HPDE6-E6E7 (cell line): ENCODE results near the gene CADM2.
"Not testable (repeated sequence)": the region's sequence is repeated elsewhere in the genome, so short reads cannot be mapped to it uniquely, and the experiment has no call there.

Experiments
- DNase-seq: peaks from one replicate; pipeline ENCODE4 v3.0.0; 2011; ENCODE audit warnings: missing footprints; ENCODE audit errors: extremely low spot score

The CADM2 gene

DNA sequence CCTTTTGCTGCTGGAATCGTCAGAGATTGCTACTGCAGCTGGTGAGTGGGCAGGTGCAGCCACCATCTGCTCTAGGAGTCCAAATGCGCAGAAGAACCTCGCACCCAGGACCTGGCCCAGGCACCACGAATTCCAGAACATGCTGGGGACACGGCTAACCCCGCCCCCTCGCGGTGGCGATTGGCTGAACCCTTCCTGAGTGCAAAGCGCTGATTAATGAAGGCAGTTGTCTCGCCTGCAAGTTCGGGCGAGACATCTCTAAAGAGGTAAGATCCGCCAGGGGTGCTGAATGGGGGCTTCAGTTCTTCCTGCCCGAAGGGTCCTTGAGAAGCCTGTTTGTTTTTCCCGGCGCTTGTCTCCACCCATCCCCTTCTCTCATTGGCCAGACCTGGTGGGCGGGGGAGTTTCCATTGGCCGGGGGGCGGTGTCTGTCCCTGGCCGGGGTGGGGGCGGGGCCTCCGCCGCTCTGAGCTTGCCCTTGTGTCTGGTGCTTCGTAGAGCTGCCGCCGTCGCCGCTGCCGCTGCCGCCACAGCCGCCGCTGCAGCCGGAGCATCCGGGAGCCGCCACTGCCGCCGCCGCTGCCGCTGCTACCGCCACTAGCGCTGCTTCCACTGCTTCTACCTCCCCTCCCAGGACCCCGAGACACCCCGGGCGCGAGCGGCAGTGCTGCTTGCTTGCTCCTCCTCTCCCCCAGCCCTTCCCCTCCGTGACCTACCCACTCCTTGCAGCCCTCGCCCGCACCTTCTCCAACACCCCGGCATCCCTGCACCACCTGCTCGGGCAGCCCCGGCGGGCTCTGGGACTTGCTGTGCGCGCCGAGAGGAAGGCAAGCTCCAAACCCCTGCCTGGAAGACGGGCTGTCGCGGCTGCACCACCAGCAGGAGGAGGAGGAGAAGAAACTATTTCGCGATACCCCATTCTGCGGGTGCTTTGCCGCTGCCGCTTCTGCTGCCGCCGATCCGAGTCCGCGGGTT is at the start of gene CADM2:
CADM2 (plus strand) TSS at position 495 of the 975 bp plus-strand sequence.
- peak; percentile 62 for DNase-seq

DNA sequence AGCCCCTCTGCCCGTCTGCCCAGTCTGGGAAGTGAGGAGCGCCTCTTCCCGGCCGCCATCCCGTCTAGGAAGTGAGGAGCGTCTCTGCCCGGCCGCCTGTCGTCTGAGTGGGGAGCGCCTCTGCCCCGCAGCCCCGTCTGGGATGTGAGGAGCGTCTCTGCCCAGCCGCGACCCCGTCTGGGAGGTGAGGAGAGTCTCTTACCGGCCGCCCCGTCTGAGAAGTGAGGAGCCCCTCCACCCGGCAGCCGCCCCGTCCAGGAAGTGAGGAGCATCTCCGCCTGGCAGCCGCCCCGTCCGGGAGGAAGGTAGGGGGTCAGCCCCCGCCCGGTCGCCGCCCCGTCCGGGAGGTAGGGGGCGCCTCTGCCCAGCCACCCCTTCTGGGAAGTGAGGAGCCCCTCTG is 40.2 kb upstream of the CADM2 start:
- DNase-seq, result not testable (repeated sequence)

DNA sequence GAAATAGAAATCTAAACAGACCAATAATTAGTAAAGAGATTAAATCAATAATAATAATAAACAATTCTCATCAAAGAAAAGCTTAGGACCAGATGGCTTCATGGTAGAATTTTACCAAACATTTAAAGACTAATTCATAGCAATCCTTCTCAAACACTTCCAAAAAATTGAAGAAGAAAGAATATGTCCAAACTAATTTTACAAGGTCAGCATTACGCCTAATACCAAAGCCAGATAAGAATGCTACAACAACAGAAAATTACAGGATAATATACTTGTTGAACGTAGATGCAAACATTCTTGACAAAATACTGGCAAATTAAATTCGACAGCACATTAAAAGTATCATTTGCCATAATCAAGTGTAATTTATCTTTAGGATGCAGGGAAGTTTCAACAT is 36.1 kb upstream of the CADM2 start:
- no peak for DNase-seq

DNA sequence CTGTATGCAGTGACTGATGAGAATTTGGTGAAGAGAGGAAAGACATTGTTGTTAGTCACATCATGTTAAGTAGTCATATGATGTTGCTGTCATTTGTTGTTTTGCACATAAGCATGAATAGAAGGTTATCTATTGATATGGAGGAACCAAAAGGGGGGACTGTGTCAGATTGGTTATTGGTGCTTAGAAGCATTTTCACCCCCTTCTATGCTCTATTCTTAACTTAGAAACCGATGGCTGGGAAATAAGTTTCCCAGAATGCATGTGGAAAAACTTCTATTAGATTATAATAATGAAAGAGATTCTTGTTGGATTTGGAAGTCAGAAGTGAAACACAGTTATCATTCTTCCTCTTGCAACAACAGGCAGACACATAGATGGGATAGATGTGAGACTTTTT is 33.2 kb upstream of the CADM2 start:
- no peak for DNase-seq

DNA sequence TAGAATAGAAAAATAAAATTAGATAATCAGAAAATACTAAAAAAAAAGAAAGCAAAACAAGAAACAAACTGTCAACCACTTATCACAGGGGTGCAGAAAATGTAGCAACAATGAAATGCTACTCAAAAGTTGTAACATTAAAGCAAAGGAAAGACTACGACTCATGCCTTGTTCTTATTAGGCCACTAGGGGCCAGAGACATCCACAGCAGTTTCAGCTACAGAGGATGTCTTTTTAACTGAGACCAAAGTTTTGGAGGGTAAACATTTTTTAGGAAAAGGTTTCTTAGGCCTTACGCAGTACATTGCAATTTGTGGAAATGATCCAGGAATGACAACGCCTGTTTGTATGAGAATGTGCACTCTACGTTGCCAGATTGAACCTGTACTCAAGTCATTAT is 15.4 kb upstream of the CADM2 start:
- DNase-seq, result no peak

DNA sequence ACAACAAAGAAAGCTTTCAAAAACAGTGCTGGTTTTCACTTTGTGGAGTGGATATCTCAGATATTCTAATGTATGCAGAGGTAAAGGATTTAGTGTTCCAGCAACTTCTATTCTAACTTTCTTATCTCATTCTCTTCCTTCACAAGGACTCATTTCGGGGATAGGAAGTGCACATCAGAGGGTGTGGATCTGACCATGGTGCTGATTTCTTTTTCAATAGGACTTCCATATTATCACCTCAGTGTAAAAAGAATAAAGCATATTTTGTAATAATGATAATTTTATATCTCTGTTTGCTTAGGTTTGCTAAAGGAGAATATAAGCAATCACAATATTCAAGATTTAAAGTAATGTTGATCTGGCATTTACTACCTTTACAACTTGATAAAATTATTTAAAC is 12.5 kb upstream of the CADM2 start:
- DNase-seq, result no peak

DNA sequence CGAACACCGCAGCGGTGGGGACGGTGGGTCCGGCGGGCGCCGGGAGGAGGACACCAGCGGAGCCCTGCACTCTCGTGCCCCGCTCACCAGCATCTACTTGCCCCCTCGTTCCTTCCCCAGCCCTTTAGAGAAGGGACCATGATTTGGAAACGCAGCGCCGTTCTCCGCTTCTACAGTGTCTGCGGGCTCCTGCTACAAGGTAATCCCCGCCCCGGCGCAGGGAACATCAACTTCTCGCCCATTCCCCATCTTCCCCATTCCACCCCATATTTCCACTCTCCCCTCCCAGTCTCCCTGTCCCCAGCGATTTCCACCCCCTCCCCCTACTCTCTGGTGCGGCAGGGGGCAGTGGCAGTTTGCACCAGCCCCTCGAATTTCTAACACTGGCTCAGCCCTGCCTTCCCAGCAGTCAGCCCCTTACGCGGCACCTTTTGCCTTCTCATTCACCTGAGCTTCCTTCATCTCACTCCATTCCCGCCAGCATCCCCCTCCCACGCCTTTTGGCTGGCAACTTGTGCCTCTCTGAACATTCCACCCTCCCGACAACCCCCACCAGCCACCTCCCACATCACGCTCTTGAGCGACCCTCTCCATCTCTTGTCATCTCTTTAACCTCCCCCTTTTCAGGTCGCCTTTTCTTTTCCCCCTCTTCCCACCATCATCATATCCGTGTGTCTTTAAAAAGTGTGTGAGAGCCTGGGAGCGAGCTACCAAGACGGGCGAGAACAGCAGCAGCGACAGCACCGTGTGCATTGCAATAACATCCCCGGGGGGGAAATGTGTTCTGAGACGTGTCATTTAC is 882 bp downstream of the CADM2 start:
- no peak for DNase-seq

DNA sequence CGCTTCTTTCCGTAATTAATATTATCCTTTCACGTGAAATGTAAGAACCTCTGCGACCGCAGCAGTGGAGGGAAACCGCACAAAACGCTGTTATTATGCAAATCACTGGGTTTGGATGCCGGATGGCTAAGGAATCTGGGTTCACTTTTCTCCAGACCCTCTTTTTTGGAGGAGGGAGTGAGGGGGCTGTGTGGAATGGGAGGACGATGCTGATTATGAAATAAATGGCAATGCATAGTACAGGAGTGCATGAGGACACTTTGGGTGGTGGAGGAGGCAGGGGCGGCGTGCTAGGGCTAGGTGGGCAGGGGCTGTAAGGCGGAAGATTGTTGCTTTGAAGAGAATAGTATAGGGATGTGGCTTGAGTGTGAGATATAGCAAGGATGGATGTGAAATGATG is 1.8 kb downstream of the CADM2 start:
- DNase-seq, result no peak

DNA sequence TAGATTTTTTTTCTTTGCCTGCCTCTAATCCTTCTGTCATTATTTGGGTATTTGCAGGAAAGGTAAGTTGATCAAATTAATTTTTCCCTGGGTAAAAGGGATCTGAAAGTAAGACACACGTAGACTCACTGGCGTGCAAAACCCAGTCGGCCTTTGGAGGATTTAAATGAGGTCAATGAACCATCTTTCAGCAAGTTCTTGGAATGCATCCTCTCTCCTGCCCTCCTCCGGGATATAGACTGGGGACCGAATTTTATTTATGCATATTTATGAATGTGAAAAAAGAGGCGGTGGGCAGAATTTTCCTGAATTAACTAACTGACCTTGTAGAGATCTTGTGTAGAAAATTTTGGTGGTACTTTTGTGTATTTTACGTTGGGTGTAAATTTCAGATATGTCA is 2.2 kb downstream of the CADM2 start:
- DNase-seq, result no peak

DNA sequence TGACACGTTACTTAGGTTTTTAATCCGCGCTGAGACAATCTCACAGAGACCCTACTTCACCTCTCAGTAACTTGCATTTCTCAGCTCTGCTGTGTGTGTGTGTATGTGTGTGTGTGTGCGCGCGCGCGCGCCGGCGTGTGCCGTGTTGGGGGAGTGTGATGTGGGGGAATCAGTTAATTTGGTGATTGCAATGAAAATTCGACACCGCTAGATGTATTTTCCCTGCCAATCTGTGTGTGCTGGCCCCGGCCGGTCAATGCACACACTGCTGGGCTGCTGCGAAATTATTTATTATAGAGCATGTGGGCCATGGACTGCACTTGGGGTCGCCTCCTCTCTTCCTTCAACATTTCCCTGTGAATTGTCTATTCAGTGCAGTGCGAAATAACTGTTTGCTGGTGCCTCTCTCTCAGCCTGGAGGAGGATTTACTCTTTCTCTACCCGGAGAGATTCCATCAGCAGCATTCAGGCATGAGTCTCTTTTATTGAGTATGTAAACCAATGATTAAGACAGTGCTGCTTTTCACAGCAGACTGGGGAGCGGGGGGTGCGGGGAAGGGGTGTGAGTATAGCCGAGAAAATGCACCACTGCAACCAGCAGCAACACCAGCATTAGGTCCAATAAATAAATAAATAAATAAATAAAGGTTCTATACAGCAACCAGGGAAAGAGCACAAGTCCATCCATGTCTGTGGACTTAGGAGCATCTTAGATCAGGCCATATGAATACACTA is 2.9 kb downstream of the CADM2 start:
- no peak for DNase-seq

DNA sequence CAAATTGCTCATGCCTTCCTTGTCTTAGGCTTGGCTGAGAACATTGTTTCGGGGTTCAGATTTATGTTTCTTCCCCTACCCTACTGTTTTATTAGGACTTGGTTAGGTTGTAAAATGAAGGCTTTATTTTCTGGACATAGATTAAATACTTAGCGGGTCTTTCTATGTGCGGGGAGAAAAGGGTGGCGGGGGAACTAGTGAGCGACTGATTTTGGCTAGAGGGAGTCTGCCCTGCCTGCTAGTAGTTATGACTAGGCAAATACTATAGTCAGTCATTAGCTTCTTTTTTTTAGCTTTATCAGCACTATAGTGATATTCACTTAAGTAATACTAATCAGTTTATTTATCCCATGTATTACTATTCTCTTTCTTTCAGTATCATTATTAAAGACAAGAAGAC is 3.6 kb downstream of the CADM2 start:
- DNase-seq, result no peak

DNA sequence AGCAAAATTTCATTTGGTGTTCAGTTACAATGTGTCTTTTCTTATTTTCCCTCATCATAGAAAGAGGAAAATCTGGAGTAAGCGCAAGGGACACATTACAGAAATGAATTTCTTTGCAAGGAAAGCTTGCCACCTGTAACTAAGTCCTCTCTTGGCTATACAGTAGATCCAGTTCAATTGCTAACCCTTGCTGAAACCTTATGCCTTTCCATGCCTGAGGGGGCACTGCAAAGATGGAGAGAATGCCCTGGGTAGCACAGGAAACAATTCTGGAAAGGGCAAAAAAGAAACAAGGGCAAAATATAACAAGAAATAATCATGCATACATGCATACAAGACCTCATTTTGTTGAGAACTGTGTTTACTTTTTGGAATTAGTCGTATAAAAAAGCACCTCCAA is 4.3 kb downstream of the CADM2 start:
- no peak for DNase-seq

DNA sequence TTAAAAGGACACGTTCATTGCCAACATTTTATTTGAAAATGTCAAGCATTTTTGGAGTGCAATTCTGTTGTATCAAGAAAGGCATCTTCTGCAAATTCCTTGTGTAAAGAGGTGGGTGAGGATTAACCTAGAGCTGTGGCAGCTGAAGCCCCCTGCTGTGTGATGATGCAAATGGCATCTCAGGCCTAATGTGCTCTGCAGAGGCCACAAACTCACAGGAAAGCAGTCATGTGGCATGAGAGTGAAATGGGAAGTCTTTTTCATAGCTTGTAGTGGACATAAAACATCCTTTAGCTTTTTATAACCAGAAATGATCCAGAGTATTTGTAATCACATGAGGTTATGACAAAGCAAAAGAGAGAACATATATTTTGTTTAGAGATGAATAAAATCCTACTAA is 6.4 kb downstream of the CADM2 start:
- DNase-seq, result no peak

DNA sequence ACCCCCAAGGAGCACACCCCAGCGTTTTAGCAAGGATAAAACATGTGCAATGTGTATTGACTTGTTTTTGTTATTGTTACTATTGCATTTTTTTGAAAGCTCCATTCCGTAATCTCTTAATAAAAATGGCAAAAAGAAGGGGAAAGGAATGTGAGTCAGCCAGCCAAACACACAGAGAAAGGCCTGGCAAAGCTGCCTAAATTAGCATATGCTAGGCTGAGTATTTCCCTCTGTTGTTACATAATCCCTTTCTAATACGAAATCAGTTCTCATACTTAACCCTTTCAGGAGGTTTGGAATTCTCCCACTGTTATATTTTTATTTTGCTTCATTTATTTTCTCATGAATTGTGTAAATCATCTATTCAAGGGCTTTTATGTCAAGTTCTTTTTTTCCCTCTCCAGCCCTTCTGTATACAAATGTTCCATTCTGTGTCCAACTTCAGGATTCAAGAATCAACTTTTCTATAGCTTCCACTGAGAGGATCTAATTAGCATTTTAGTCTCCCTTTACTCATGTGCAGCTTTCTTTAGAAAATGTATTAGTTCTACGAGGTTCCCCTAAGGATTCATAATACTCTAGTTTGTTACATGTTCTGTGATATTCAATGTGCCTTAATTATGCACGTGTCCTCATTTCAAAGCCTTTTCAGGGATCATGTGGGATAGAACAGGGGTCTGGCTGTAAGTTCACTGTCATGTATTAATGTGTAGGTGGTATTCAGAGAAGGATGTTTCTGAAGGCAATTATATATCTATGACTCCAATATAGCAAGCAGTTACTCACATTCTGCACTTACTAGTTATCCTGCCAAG is 9.2 kb downstream of the CADM2 start:
- DNase-seq, result no peak

DNA sequence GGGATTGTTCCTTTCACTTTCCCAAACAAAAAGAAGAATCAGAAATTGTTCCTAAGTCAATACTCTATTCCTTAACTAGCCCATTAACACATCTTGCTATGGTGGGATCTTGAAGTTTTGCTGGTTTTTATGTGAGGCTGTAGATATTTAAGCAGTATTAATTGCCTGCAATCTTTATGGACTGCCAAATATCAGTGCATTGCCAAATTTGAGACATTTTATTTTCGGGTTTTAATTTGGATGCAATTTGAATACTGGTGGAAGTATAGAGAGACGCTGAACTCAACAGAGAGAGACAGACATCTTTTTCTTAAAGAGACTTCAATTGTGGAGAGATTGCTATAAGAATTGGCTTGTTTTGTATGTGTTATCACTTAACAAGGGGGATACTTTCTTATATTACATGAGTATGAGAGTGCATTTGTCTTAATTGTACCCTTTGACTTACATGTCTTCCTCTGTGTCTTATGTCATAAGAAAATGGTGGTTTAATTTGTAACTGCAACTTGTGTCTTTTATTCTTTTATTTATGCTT is 10.0 kb downstream of the CADM2 start:
- no peak for DNase-seq

DNA sequence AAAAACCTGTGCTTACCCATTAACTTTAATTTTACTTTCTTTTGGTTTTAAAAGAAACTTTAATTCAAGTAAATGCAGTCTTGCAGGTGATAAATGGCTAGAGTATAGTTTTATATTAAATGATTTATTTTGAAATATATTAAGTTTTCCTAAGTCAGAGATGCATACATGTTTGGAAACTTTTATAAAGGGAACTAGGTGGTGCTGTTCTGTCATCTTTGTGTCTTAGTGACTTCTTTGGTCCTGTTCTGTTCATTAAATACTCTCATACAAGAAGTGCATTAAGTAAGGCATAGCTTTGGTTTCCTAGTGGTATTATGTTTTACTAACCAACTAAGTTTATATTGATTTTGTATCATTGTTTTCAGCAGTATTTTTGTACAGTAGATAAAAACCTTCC is 15.6 kb downstream of the CADM2 start:
- no peak for DNase-seq

DNA sequence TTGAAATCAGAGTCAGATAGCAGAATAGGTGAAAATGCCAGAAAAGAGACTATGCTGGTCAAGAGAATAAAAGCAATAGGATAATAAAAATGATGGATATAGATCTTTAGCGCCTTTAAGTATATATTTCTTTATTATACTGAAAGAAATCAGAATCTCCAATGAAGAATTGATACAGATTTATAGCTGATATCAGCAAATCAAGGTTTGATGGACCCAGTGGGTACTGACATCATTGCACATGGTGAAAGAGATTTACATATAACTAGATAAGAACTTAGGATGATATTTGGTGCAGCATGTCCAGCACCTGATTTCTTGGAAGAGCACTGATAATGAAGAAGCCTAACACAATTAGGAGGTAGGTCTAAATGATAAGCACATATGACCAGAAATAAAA is 18.2 kb downstream of the CADM2 start:
- DNase-seq, result no peak

DNA sequence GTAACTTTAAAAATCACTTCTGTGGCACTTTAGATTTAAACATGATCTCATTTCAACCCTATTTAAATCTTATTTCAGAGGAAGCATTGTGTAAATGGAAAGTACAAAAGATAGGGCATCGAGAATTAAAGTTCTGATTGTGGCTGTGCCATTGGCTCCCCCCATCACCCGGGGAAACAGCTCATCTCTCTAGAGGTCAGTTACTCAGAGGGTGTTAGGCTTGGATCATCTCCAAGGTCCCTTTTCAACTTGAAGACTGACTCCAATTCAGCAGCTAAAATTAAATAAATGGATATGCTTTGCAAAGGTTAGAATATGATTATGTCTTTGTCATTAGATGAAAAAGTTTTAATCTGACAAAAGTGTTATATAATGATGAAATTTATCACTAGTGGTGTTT is 20.1 kb downstream of the CADM2 start:
- no peak for DNase-seq

DNA sequence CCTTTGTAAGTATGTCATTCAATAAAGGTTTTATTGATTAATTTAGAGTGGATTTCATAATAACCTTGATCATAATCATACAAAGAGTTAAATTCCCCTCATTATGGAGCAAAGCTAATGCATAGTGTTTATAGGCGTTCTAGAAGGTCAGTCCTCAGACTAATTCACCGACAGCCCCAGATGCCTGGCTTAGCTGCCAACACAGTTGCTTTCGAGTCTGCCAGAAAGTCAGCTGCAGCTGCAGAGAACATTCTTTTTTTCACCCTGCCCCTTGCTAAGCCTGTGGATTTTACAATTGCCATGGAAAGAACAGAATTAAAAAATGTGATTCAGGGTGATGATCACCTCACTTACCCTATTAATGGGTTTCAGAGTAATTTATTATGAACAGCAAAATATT is 21.2 kb downstream of the CADM2 start:
- DNase-seq, result no peak

DNA sequence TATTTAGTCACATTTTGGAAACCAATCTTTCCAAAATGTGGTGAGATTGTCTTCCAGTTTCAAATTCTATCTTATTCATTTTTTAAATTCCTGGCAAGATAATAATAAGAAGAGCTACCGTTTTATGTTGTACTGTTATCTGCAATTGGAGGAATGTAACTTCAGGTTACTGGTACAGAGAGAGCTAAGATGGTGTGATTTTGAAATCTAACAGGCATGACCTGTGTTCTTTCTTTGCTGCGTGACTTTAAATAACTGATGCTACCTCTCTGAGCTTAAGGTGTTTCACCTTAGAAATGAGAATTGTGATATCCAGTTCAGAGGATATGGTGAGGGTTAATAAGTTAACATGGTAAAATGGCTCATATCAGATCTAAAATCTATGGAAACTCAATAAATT is 21.7 kb downstream of the CADM2 start:
- no peak for DNase-seq

DNA sequence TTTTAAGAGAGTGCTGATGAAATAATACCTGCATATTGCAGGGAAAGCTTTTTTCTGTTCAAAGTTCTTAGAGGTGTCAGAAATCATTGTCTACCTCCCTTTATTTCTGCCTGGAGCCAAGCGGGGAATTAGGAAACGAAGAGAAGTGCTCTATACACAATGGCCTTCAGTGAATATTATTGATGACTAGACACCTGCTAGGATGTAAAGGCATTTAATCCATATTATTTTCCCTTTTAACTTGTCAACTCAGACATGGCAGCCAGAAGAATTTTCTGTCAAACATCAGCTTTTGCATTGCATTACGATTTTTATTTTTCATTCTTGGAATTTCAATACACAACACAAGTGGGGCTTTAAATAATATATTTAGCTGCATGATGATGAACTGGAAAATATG is 24.7 kb downstream of the CADM2 start:
- no peak for DNase-seq
